ENCODE data around the gene HACD2.

DNA sequence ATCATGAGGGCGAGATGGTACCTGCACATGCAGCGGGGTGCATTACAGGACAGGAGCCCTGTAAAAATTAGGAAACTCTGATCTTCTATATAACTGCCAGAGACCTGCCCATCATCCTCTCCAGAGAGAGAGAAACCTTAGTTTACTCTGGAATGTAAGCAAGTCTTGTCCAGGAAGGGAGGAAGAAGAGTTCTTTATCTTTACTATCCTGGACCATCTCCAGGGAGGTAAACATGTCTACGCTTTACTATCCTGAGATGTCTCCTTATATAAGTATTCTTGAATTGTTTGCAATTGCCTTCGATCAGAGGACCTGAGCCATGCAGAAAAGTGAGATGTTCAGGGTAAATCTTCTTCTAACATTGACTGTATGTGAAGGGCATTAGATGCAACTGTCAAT, 12.7 kb upstream of the HACD2 start:
- TF ChIP-seq EZH2 (IDR thresholded peaks at IDR 0.05) (no peak), POLR2AphosphoS5 (IDR thresholded peaks at IDR 0.05; ENCODE audit: borderline replicate concordance, low read depth, low read length) (no peak), FOXP2 (optimal IDR thresholded peaks at IDR 0.05; ENCODE audit: control extremely low read depth, extremely low read length, insufficient read depth) (no peak)

Data from SK-N-MC (cell line).